GM19328 (cell line): ENCODE measurements around the gene NEDD1.

Experiments
- ATAC-seq: cut with Tn5 transposase; IDR thresholded peaks from one replicate; pipeline ENCODE4 v1.9.1; 2021; ENCODE audit warnings: mild to moderate bottlenecking, moderate library complexity; ENCODE audit not compliant: unreplicated experiment

Gene NEDD1

GRCh38 chr12:97003276-97003675 is 96.2 kb downstream of the NEDD1 start:
- ATAC-seq: no peak
